ENCODE results near the gene PKP1.

DNA sequence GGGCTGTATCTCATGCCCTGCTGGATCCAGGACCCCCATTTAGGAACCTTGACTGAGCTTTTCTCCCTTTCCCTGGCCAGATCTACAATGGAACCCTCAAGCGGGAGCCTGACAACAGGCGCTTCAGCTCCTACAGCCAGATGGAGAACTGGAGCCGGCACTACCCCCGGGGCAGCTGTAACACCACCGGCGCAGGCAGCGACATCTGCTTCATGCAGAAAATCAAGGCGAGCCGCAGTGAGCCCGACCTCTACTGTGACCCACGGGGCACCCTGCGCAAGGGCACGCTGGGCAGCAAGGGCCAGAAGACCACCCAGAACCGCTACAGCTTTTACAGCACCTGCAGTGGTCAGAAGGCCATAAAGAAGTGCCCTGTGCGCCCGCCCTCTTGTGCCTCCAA is 29.8 kb downstream of the PKP1 start:
- TF ChIP-seq POLR2A (IDR thresholded peaks at IDR 0.05), result no peak
- TF ChIP-seq CTCF (IDR thresholded peaks at IDR 0.05), result no peak

Measured in testis (tissue), 2 donors.